Measurements from ENCODE around the gene CYTH1. TPM values are rescaled to one million over a fixed set of nuclear protein-coding genes. Genes with fewer than 3 reads are reported as not detected.
A peak's percentile ranks its signal among the peaks of the same experiment; 100 is the strongest.

The CYTH1 gene
- total and polyA plus RNA-seq, 10 of the 15 experiments (the other 5 are each of a cell fraction or from before 2014, with no cell fraction given): 6.6 to 188 (median 145) TPM

GRCh38 chr17:78709119-78709681 is 72.9 kb downstream of the CYTH1 start:
- peaks cover 96% of the 10 kb centered on the region for H3K79me2 ChIP-seq (ENCODE audit: control insufficient read depth, insufficient read depth, low read length)
- peak overlapping the region; percentile 45 for H3K4me3 ChIP-seq
- H3K9ac ChIP-seq (ENCODE audit: control insufficient read depth, insufficient read depth, low read length): peak overlapping the region; percentile 77
- ChIA-PET RAD21 (ENCODE audit: unreplicated experiment) (interaction anchor here (1.0 to 20.7 kb wide), 20 partner anchors 8 to 287 kb away, joined by 3 to 537 read pairs (median 7); no protein-coding TSS in a partner anchor), SMC1A (ENCODE audit: uncharacterized antibody, unreplicated experiment) (interaction anchor here (0.6 to 16.2 kb wide), 26 partner anchors 7 to 392 kb away, joined by 3 to 490 read pairs (median 6); no protein-coding TSS in a partner anchor), POLR2A (interaction anchor here (0.7 to 13.9 kb wide), 12 partner anchors 8 to 212 kb away, joined by 3 to 384 read pairs (median 6); no protein-coding TSS in a partner anchor), CTCF (interaction anchor here (0.5 to 8.0 kb wide), 29 partner anchors 9 to 458 kb away, joined by 3 to 85 read pairs (median 6); no protein-coding TSS in a partner anchor)
- ATAC-seq: peak; percentile 76
- in situ Hi-C loops (cut with MboI) (no loop called here), intact Hi-C loops (cut with micrococcal nuclease; ENCODE audit: unreplicated experiment) (loop anchor here (2.0 kb wide), 2 partner anchors 28 to 70 kb away; no protein-coding TSS in a partner anchor)
- no peak for DNase-seq (ENCODE audit: low read depth, low spot score)
- no peak overlapping the region for H2AFZ ChIP-seq (ENCODE audit: control insufficient read depth, low read depth, low read length)
- peak overlapping the region; percentile 96 for H3K4me2 ChIP-seq (ENCODE audit: control insufficient read depth, insufficient read depth)
- H3K4me1 ChIP-seq (ENCODE audit: control insufficient read depth, insufficient read depth, low read length): peaks cover 63% of the 10 kb centered on the region
- H4K20me1 ChIP-seq (ENCODE audit: control insufficient read depth, insufficient read depth): no peaks in the 10 kb centered on the region
- H3K36me3 ChIP-seq (ENCODE audit: control insufficient read depth in 2 of 2, insufficient read depth in 2 of 2, low read length in 1 of 2): peaks cover 12 to 22% of the 10 kb centered on the region in 2 experiments
- FAIRE-seq: peak; percentile 65
- no peaks in the 10 kb centered on the region for H3K9me3 ChIP-seq (replicated peaks; ENCODE audit: control insufficient read depth, insufficient read depth, low read length)
- peak overlapping the region; percentile 99 for H3K27ac ChIP-seq (ENCODE audit: control insufficient read depth, insufficient read depth)
- no peaks in the 10 kb centered on the region for H3K27me3 ChIP-seq (replicated peaks in 1 of 2; ENCODE audit: control insufficient read depth in 2 of 2, insufficient read depth in 2 of 2, low read length in 1 of 2)
- no TSS peak for BruUV-seq (replicated peaks)
- WGBS (ENCODE audit: insufficient coverage, insufficient replicate concordance, low lambda C conversion rate, missing lambda C conversion rate): 0% methylated on average over 10 of the region's 10 CpGs
- TF ChIP-seq JUNB (IDR thresholded peaks at IDR 0.05) (peak; percentile 30), BHLHE40 (IDR thresholded peaks at IDR 0.05; ENCODE audit: borderline replicate concordance in 1 of 2, low read depth in 2 of 2, low read length in 1 of 2) (no peak), NFYA (IDR thresholded peaks at IDR 0.05; ENCODE audit: borderline replicate concordance, low read depth, low read length) (no peak), BMI1 (IDR thresholded peaks at IDR 0.05; ENCODE audit: borderline replicate concordance) (no peak), CREM (IDR thresholded peaks at IDR 0.05; ENCODE audit: low read depth) (0 out of 2 replicates have a peak, but pooled peaks have one; percentile 5), ZBTB4 (CRISPR knock-in tag; IDR thresholded peaks at IDR 0.05) (no peak), HDAC6 (IDR thresholded peaks at IDR 0.05; ENCODE audit: unreplicated experiment) (no peak), ATF3 (IDR thresholded peaks at IDR 0.05; ENCODE audit: borderline replicate concordance, extremely low read depth, low read depth, low read length) (no peak), ZZZ3 (IDR thresholded peaks at IDR 0.05; ENCODE audit: control insufficient read depth, insufficient read length, low read depth) (no peak), GATAD2B (conservative IDR thresholded peaks at IDR 0.05; ENCODE audit: low read depth) (no peak), HSF1 (IDR thresholded peaks at IDR 0.05; ENCODE audit: low read depth, low read length) (no peak), RUNX3 (IDR thresholded peaks at IDR 0.05; ENCODE audit: low read length) (peak; percentile 42; the same call in 1 of the 2 replicates)

All from GM12878 (cell line).